ENCODE measurements around the gene MAOB. TPM values are rescaled to one million over a fixed set of nuclear protein-coding genes. Genes with fewer than 3 reads are reported as not detected.

The MAOB gene
- total RNA-seq, 1 experiment from 2014 or later = 0.30 TPM

DNA sequence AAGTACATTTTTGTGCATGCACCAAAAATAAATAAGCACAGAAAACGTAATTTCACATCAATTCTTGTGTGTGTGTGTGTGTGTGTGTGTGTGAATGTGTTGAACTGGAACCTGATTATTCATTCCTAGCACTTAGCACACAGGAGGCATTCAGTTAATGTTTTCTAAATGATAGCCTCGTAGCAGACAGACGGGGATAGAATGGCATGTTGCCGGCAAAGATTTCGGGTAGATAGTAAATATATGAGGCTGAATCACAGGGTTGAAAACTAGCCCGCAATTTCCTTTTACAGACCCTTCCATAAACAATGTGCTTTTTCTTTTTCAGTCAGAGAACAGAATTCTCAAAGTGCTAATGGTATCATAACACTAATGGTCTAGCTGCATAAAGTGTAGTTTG lies 13.5 kb downstream of the MAOB start:
- H3K4me3 ChIP-seq = no peak overlapping the region
- no peaks in the 10 kb centered on the region for H3K36me3 ChIP-seq
- no peak for DNase-seq
- no peaks in the 10 kb centered on the region for H3K9me3 ChIP-seq
- H3K27me3 ChIP-seq = no peaks in the 10 kb centered on the region

DNA sequence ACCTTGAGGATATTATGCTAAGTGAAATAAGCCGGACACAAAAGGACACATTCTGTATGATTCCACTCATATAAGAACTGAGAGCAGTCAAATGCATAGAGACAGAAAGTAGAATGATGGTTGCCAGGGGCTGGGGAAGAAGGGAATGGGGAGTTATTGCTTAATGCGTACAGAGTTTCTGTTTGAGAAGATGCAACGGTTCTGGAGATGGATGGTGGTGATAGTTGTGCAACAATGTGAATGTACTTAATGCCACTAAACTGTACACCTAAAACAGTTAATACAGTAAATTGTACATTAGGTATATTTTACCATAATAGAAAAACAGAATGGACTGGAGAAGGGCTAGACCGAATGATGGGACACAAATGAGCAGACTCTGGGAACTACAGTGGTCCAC lies 15.8 kb downstream of the MAOB start:
- Histone ChIP-seq H3K9me3 (no peaks in the 10 kb centered on the region), H3K27me3 (no peaks in the 10 kb centered on the region), H3K36me3 (no peaks in the 10 kb centered on the region), H3K4me3 (no peak overlapping the region)
- no peak for DNase-seq

DNA sequence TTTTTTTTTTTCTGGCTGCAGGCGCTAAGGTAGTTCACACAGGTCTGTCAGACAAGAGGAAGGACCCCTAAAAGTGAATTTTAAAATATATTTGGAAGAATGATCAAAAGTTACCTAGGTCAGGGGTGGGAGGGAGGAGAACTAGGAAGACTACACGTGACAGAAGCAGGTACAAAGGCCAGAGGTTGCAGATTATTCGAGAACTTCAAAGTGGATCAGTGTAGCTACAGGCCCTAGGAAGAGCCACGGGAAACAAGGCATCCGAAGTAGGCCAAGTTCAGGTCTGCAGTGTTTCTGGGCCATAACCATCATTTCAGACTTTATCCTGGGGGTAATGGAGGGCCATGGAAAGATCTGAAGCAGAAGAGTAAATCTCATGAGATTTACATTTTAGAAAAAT lies 16.5 kb downstream of the MAOB start:
- Histone ChIP-seq H3K4me3 (no peak overlapping the region), H3K27me3 (no peaks in the 10 kb centered on the region), H3K36me3 (no peaks in the 10 kb centered on the region), H3K9me3 (no peaks in the 10 kb centered on the region)
- no peak for DNase-seq

DNA sequence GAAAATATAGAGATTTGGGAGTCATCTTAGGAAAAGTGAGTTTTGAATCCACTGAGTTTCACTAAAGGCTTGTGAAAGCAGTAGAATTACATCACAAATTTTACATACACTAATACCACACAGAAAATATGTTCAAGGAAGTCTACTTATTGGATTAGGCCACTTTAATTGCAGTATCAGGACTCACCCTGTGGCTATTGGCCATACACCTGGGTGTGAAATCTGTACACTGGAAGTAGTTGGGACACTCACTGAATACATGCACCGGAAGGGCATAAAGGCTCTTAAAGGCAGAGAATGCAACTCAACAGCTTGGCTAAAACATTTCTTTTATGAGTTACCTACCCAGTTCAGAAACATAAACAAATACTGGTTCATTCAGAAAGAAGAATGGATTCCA lies 19.8 kb downstream of the MAOB start:
- Histone ChIP-seq H3K9me3 (no peaks in the 10 kb centered on the region), H3K27me3 (no peaks in the 10 kb centered on the region), H3K36me3 (no peaks in the 10 kb centered on the region), H3K4me3 (no peak overlapping the region)
- DNase-seq = no peak

DNA sequence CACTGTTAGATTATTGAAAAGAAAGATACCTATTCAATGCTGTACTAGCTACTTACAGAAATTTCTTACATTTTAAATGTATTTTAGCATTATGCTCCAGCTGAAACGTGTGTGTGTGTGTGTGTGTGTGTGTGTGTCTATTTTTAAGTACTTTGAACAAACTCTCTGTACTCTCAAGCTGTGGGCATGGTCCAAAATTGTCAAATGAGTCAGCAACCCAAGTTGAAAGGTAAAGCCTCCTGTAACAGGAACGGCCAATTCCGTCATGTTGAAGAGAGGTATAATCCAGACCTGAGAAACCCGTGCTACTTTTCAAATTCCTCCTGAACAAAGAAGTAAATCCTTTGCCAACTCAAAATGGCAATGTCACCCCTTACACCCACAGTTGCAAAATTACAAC lies 20.5 kb downstream of the MAOB start:
- no peaks in the 10 kb centered on the region for H3K36me3 ChIP-seq
- H3K9me3 ChIP-seq = no peaks in the 10 kb centered on the region
- no peaks in the 10 kb centered on the region for H3K27me3 ChIP-seq
- H3K4me3 ChIP-seq = no peak overlapping the region
- no peak for DNase-seq

DNA sequence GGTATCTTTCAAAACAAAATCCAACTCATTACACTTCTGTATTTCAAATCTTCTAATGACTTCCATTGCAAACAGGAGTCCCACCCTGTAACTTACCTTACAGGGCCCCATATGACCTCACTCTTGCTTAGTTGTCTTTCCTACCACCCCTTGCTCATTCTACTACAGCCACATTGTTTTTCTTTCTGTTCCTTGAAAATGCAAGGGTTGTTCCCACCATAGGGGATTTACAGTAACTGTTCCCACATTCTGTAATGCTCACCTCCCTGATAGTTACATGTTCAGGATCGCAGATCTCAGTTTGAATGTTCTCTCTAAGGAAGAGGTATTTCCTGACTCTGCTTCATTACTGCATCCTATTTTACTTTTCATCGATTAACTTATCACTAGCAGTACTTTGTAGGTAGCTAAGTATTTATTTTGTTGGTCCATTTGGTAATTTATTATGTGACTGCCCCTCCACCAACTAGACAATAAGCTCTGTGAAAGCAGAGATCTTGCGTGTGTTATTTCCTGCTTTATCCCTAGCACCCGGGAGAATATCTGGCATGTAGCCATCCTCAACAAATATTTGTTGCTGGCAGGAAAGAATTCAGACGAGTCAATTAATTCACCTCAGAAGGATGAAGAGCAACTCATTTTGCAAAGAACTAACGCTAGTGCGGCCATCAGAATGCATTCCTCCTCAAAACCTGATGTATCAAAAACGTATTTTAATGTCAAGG lies 21.4 kb downstream of the MAOB start:
- no peak overlapping the region for H3K4me3 ChIP-seq
- H3K9me3 ChIP-seq = no peaks in the 10 kb centered on the region
- DNase-seq = no peak
- no peaks in the 10 kb centered on the region for H3K27me3 ChIP-seq
- no peaks in the 10 kb centered on the region for H3K36me3 ChIP-seq

DNA sequence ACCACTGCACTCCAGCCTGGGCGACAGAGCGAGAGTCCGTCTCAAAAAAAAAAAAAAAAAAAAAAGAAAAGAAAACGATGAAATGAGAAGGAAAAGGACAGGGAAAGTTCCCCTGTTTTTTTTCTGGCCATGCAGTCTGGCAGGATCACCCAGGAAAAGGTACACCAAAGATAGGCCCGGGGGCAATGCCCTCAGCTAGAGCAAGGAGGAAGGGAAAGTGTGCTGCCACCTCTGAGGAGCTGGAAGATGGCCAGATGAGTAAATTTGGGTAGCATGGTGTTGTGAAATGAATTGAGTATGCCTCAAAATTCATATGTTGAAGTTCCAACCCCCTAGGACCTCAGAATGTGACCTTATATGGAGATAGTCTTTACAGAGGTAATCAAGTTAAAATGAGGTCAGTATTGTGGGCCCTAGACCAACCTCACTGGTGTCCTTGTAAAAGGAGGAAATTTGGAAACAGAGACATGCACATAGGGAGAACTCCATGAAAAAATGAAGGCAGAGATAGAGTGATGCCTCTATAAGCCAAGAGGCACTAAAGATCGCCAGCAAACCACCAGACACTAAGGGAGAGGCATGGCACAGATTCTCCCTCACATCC lies 28.9 kb downstream of the MAOB start:
- no peaks in the 10 kb centered on the region for H3K36me3 ChIP-seq
- H3K4me3 ChIP-seq = no peak overlapping the region
- no peaks in the 10 kb centered on the region for H3K27me3 ChIP-seq
- H3K9me3 ChIP-seq = no peaks in the 10 kb centered on the region
- DNase-seq = no peak

DNA sequence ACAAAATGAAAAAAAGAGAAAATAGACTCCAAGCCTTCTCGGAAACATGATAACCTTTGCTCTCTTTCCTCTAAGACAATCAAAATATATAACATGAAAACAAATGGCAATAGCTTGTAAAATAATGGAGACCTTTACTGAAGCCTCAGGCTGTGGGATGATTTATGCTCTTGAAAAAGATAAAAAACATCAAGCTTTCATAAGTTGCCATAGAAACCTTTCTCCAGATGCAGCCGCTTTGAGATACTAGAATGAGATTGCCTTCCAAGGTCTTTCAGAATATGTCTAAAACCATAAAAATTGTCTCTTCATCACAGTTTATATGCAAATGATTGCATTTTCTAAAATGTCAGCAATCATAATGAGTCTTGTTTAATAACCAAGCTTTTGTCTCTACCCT lies 31.6 kb downstream of the MAOB start:
- Histone ChIP-seq H3K9me3 (no peaks in the 10 kb centered on the region), H3K4me3 (no peak overlapping the region)
- DNase-seq = no peak

DNA sequence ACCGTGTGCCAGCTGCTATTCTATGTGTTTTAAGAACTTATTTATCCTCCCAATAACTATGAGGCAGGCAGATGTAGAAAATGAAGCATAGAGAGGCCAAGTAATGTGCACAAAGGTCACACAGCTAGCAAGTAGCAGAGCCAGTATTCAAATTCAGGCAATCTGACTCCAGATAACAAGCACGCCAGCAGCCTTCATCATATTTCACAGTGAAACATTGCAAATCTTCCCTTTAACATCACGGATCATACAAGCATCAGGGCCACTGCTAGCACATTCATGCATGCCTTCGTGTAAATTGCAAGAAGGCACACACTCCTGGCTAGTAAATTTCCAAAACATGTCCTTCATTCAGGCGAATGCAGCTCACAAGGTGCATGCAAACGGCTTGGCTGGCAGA lies 33.1 kb downstream of the MAOB start:
- no peaks in the 10 kb centered on the region for H3K36me3 ChIP-seq
- no peak for DNase-seq
- H3K27me3 ChIP-seq = no peaks in the 10 kb centered on the region
- H3K9me3 ChIP-seq = no peaks in the 10 kb centered on the region
- no peak overlapping the region for H3K4me3 ChIP-seq

More for the DNA sequence above, 31.6 kb downstream of the MAOB start:
- Histone ChIP-seq H3K27me3 (no peaks in the 10 kb centered on the region), H3K36me3 (no peaks in the 10 kb centered on the region)

DNA sequence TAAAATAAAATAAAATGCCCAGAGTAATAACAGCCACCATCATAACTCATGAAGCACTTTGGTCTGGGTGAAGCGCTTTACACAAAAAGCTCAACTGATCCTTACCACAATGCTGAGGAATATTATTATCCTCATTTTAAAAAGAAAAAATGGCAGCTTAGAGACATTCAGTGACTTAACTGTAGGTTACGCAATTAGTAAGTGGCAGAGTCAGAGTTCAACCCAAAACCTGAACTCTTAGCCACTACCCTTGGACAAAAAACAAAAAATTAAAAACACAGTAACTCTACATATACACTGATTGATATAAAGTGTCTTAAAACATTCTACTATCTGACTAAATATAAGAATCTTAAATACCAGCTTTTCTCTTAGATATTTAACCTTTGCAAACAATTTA lies 34.9 kb downstream of the MAOB start:
- H3K27me3 ChIP-seq = no peaks in the 10 kb centered on the region
- H3K4me3 ChIP-seq = no peak overlapping the region
- no peaks in the 10 kb centered on the region for H3K36me3 ChIP-seq
- DNase-seq = no peak
- no peaks in the 10 kb centered on the region for H3K9me3 ChIP-seq

DNA sequence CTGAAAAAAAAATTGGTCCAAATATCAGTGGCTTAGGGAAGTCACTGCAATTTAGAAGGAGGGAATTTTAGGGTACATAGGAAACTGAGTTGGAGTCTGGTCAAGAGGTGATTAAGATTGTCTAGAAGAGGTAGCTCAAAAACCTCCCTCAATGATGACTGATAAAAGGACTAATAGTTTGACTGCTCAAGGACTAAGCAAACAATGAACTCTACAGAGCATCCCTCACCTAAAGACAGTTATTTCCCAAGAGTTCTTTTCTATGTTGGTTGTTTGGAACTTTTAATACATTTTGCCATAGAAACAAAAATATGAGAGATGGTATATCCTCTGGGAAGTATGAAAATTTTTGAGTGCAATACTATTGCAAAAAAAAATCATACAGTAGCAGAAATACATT lies 35.7 kb downstream of the MAOB start:
- no peaks in the 10 kb centered on the region for H3K27me3 ChIP-seq

DNA sequence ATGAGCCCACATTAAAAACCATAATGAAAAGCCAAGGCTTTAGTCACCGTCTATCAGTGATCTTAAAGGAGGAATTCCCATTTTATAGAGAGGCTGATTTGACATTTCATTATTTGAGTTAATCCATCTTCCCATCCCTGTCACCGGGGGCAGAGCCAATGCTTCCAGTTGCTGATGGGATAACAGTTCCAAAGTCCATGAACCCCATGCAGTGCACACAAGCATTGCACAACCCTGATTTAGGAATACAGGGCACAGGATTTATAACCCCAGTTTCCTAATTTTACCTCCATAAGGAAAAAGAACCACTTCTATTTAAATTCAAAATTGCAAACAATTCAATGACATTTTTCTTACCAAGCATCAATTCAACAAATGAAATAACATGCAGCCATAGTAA lies 36.5 kb downstream of the MAOB start:
- Histone ChIP-seq H3K27me3 (no peaks in the 10 kb centered on the region), H3K9me3 (no peaks in the 10 kb centered on the region), H3K4me3 (no peak overlapping the region), H3K36me3 (no peaks in the 10 kb centered on the region)
- DNase-seq = no peak

More for the DNA sequence above, 35.7 kb downstream of the MAOB start:
- no peak overlapping the region for H3K4me3 ChIP-seq
- no peaks in the 10 kb centered on the region for H3K9me3 ChIP-seq
- no peaks in the 10 kb centered on the region for H3K36me3 ChIP-seq
- DNase-seq = no peak

DNA sequence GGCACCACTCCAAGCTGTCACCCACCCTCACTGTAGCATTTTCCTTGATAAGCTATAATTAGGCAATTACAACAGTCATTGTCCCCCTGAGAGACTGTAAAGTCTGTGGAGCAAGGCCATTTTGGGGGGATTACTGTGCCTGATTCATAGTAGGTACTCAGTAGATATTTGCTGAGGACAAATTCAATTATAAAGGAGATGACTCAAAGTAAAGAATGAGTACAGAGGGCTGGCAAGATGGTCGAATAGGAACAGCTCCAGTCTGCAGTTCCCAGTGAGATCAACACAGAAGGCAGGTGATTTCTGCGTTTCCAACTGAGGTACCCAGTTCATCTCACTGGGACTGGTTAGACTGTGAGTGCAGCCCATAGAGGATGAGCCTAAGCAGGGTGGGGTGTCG lies 42.0 kb downstream of the MAOB start:
- DNase-seq = no peak
- H3K9me3 ChIP-seq = no peaks in the 10 kb centered on the region
- no peaks in the 10 kb centered on the region for H3K36me3 ChIP-seq
- H3K27me3 ChIP-seq = no peaks in the 10 kb centered on the region
- H3K4me3 ChIP-seq = no peak overlapping the region

DNA sequence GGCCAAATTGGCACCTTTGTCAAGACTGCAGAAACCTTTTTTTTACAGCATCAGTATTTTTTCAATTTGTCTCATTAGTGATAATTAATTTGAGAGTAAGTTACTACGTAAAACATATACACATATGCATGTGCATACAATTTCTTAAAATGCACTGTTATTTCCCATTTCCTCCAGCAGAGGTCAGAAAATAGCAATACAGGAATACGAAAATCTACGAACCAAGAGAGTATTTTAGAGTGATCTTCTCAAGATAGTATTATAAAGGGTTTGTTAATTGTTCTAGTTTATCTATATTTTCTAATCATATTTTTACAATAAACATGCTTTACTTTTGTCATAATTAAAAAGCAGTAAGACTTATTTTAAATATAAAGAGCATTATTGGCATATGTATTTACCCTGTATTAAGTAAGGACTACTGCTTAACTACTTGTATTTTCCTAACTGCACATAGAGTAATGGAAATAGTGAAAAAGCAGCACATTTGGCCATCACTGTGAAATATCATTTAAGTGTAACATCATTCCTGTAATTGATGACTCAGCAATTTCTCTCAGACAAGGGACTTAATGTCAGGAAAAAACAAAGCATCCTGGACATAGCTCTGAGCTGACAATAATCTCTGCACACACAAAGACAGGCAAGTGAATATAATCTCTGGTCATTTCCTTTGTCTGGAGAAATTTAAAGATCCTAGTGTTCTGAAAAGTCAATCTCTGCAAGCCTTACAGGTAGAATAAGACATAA lies 45.6 kb downstream of the MAOB start:
- H3K9me3 ChIP-seq = no peaks in the 10 kb centered on the region
- no peak overlapping the region for H3K4me3 ChIP-seq
- H3K27me3 ChIP-seq = no peaks in the 10 kb centered on the region
- DNase-seq = no peak
- H3K36me3 ChIP-seq = no peaks in the 10 kb centered on the region

DNA sequence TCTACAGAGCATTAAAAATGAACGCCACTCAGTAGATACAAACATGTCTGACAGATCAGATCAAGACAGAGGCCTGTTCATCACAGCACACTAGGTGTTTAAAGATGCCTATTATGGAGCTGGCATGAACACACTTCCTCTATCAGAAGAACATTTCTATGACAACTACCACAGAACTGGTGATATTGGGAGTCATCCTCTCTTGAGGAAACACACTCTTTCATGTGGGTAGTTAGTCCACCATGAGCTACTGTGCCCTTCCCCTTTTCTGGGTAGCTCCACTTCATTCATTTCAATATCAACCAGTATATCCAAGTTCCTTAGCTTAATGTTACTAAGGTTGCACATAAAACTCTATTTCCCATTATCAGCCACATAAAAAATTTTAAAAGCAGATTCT lies 46.7 kb downstream of the MAOB start:
- Histone ChIP-seq H3K4me3 (no peak overlapping the region), H3K36me3 (no peaks in the 10 kb centered on the region), H3K9me3 (no peaks in the 10 kb centered on the region), H3K27me3 (no peaks in the 10 kb centered on the region)
- DNase-seq = no peak

DNA sequence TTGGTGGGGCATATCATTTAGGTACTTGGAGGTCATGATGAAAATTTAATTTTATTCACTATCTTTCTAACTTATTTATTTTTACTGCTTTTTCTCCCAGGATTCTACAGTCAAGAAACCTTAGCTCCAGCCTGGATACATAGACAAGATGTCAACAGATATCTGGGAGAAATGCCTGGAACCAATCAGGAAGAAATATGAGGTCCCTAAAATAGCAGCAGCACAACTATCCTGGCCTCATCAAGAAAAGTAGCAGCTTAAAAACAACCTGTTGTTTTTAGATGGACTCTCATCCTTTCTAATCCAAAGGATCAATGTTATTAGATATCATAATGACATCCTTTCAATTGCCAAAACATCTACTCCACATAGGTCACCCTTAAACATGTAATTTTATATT lies 54.5 kb downstream of the MAOB start:
- Histone ChIP-seq H3K27me3 (no peaks in the 10 kb centered on the region), H3K9me3 (no peaks in the 10 kb centered on the region), H3K4me3 (no peak overlapping the region), H3K36me3 (no peaks in the 10 kb centered on the region)
- DNase-seq = no peak

DNA sequence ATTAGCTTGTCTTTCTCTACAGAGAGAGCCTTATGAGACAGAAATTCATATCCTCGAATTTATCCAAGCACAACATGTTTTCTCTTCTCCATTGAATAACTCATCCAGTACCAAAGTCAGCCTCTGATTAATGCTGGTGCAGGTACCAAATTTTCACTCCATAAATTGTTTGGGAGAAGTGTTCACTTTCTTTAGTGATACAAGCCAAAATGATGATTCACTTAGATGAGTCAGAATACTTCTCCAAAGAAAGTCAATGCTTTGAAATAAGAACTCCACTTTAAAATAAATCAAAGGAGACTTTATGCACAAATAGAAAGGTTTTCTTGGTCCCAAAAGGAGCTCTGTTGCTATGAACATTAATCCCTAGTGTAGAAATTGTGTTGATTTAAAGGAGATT lies 60.2 kb downstream of the MAOB start:
- no peak overlapping the region for H3K4me3 ChIP-seq

DNA sequence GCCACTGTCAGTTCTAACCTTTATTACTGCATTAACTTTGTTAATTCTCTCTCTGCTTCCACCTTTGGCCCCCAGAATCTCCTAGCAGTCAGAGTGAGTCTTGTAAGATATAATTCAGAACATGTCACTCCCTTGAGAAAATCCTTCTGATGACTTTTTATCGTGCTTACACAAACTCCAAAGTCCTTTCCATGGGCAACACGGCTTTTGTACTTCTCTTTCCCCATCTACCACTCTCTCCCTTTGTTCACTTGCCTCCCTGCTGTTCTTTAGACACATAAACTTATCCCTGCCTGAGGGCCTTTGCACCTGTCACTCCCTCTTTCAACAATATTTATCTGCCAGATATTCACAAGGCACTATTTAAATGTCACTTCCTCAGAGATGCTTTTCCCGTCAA lies 64.8 kb downstream of the MAOB start:
- Histone ChIP-seq H3K27me3 (no peaks in the 10 kb centered on the region), H3K36me3 (no peaks in the 10 kb centered on the region), H3K9me3 (no peaks in the 10 kb centered on the region), H3K4me3 (no peak overlapping the region)
- DNase-seq = no peak

More for the DNA sequence above, 60.2 kb downstream of the MAOB start:
- no peaks in the 10 kb centered on the region for H3K27me3 ChIP-seq
- H3K9me3 ChIP-seq = no peaks in the 10 kb centered on the region
- DNase-seq = no peak
- H3K36me3 ChIP-seq = no peaks in the 10 kb centered on the region
